Left ventricle myocardium inferior (tissue), 1 donor: ENCODE results near the gene SLC25A26. TPM values are rescaled to one million over a fixed set of nuclear protein-coding genes. Genes with fewer than 3 reads are reported as not detected.

Source experiments
- DNase-seq: peaks from one replicate; pipeline ENCODE4 v3.0.0-alpha.2; 2020
- H3K27ac ChIP-seq: fragments of 200-600 bp; replicated peaks from 2 replicates; pipeline ENCODE4 v1.8.0; 2021
- H3K27me3 ChIP-seq: fragments of 200-600 bp; 2 replicates; pipeline ENCODE4 v1.8.0; 2021; ENCODE audit warnings: low read depth
- H3K36me3 ChIP-seq: fragments of 200-600 bp; 2 replicates; pipeline ENCODE4 v1.8.0; 2021
- H3K4me1 ChIP-seq: fragments of 200-600 bp; 2 replicates; pipeline ENCODE4 v1.8.0; 2021
- H3K4me3 ChIP-seq: fragments of 200-600 bp; 2 replicates; pipeline ENCODE4 v1.8.0; 2021; ENCODE audit warnings: mild to moderate bottlenecking, moderate library complexity
- H3K9me3 ChIP-seq: fragments of 200-600 bp; replicated peaks from 2 replicates; pipeline ENCODE4 v1.8.0; 2021
- intact Hi-C: fragments of 100-400 bp; cut with micrococcal nuclease; formaldehyde crosslinking; loops from one replicate; pipeline ENCODE4 v1.11.0; 2022
- total RNA-seq: library from RNA; stranded (reverse); fragmentation: NEBNext Ultra II Directional; extraction: Animal tissue kit (Norgen Biotek cat#: 25700); gene quantifications from one replicate; pipeline ENCODE4 v1.2.1, GENCODE V29; 2021
- TF ChIP-seq, protein P1 (sequence below): fragments of 200-600 bp; IDR thresholded peaks from 2 replicates; pipeline ENCODE4 v1.8.0; 2021; ENCODE audit warnings: antibody characterized with exemption, mild to moderate bottlenecking, borderline replicate concordance
- donor health status: DM: no; HTN: yes; CAD: no; lungs with severe emphysema.

Gene SLC25A26
- total RNA-seq, 1 donor from 2014 or later, result 40.7 TPM

DNA sequence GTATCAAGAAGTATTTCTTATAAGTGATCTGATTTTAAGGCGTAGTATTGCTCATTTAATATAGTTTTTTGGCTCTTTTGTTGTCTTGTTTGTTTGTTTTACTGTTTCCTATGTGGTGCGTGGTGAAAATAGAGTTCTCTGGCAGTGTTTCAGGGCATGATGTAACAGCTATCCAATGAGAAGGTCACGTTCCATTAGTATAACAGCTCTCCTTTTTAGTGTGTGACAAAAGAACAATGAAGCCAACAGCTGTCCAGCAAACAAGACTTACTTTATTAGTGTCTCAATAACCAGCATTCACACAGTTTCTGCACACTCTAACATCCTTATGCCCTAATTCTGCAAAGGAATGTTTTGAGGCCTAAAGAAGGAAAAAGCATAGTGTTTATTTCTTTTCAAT lies 127.9 kb downstream of the SLC25A26 start:
- TF ChIP-seq, protein P1, sequence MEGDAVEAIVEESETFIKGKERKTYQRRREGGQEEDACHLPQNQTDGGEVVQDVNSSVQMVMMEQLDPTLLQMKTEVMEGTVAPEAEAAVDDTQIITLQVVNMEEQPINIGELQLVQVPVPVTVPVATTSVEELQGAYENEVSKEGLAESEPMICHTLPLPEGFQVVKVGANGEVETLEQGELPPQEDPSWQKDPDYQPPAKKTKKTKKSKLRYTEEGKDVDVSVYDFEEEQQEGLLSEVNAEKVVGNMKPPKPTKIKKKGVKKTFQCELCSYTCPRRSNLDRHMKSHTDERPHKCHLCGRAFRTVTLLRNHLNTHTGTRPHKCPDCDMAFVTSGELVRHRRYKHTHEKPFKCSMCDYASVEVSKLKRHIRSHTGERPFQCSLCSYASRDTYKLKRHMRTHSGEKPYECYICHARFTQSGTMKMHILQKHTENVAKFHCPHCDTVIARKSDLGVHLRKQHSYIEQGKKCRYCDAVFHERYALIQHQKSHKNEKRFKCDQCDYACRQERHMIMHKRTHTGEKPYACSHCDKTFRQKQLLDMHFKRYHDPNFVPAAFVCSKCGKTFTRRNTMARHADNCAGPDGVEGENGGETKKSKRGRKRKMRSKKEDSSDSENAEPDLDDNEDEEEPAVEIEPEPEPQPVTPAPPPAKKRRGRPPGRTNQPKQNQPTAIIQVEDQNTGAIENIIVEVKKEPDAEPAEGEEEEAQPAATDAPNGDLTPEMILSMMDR, result no peak
- no peak for DNase-seq

DNA sequence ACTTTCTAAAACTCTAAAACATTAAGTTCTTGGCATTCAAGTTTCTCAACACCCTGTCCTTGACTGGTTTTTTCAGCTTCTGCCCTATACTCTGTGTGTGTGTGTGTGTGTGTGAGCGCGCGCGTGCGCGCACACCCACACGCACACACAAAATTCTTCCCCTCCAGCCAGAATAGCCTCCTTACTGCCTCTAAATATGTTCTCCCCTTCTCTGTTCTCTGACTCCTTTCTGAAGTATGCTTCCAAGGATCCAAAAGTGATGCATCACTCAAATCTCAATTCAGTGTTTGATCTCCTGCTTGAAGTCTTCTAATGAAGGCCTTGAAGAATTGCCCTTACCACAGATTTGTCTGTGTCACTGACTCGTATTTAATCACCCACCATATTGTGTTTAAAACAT lies 129.8 kb downstream of the SLC25A26 start:
- intact Hi-C loops, result no loop called here
- Histone ChIP-seq H3K9me3 (no peaks in the 10 kb centered on the region), H3K36me3 (no peaks in the 10 kb centered on the region), H3K4me1 (peaks cover 47% of the 10 kb centered on the region), H3K4me3 (no peak overlapping the region), H3K27ac (no peak overlapping the region), H3K27me3 (no peaks in the 10 kb centered on the region)
- DNase-seq, result no peak
- TF ChIP-seq, protein P1, result no peak

More for the DNA sequence above, 127.9 kb downstream of the SLC25A26 start:
- Histone ChIP-seq H3K36me3 (no peaks in the 10 kb centered on the region), H3K27ac (peak overlapping the region; percentile 51), H3K9me3 (no peaks in the 10 kb centered on the region), H3K4me1 (peaks cover 43% of the 10 kb centered on the region), H3K4me3 (no peak overlapping the region), H3K27me3 (no peaks in the 10 kb centered on the region)
- intact Hi-C loops, result no loop called here

DNA sequence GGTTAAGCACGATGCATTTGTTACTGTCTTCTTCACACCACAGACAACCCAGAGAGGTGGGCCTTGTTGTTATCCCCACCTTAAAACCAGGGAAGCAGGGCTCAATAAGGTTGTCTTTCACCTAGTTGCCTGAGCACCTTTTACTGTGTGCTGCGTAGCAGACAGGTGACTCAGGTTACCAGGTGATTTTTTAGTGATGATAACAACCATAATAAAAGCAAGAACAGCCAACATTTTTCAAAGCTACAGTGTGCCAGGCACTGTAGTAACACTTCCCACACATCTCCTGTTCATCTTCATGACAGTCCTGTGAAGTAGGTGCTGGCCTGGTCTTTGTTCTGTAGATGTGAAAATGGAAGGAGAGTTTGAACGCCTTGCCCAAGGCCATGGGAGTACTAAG lies 132.2 kb downstream of the SLC25A26 start:
- no peaks in the 10 kb centered on the region for H3K36me3 ChIP-seq
- peak overlapping the region; percentile 21 for H3K27ac ChIP-seq
- H3K4me1 ChIP-seq, result peaks cover 51% of the 10 kb centered on the region
- no peak for DNase-seq
- intact Hi-C loops, result no loop called here
- TF ChIP-seq, protein P1, result no peak
- no peaks in the 10 kb centered on the region for H3K27me3 ChIP-seq
- no peak overlapping the region for H3K4me3 ChIP-seq
- H3K9me3 ChIP-seq, result no peaks in the 10 kb centered on the region

DNA sequence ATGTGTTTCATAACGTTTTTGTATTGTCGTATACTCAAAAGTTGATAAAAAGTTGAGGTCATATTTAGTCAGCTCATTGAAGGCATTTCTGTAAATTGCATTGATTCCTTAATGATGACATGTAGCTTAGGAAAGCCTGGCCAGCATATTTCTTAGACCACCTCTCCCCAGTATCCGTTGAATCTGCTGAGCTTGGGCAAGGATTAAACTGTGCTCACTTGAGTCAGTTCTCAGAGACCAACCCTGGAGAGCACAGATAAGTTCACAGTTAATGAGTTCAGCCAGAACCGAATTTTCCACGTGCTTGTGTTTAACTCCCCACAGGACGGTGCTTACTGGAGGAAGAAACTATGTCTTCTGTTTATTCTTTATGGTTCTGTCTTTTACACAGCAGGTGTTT lies 132.7 kb downstream of the SLC25A26 start:
- TF ChIP-seq, protein P1, result no peak
- H3K4me1 ChIP-seq, result peaks cover 46% of the 10 kb centered on the region

DNA sequence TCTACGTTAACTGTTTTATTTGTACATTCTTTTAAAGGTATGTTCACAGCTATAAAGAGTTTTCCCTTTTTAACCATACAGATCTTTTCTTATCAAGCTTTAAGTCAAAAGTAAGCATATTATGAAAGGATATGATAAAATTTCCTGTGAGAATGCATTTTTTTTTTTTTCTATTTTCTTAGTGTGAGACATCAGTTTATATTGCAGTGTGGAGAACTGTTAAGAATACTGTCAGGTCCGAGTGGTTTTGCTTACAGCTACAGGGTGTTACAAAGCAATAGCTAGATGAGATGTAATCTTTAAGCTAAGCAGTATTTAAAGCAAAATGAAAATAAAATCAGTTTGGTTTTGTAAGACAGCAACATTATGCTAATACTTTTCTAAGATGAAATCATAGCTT lies 133.2 kb downstream of the SLC25A26 start:
- H3K36me3 ChIP-seq, result no peaks in the 10 kb centered on the region
- H3K4me1 ChIP-seq, result peaks cover 42% of the 10 kb centered on the region
- no peak for DNase-seq
- intact Hi-C loops, result no loop called here
- H3K27me3 ChIP-seq, result no peaks in the 10 kb centered on the region
- peak overlapping the region; percentile 21 for H3K27ac ChIP-seq
- TF ChIP-seq, protein P1, result no peak
- no peaks in the 10 kb centered on the region for H3K9me3 ChIP-seq
- H3K4me3 ChIP-seq, result no peak overlapping the region

More for the DNA sequence above, 132.7 kb downstream of the SLC25A26 start:
- H3K27me3 ChIP-seq, result no peaks in the 10 kb centered on the region
- no peak for DNase-seq
- H3K4me3 ChIP-seq, result no peak overlapping the region
- no peaks in the 10 kb centered on the region for H3K36me3 ChIP-seq
- intact Hi-C loops, result no loop called here
- H3K9me3 ChIP-seq, result no peaks in the 10 kb centered on the region
- peak overlapping the region; percentile 21 for H3K27ac ChIP-seq
